Measurements from ENCODE around the gene HRH4.

The HRH4 gene

DNA sequence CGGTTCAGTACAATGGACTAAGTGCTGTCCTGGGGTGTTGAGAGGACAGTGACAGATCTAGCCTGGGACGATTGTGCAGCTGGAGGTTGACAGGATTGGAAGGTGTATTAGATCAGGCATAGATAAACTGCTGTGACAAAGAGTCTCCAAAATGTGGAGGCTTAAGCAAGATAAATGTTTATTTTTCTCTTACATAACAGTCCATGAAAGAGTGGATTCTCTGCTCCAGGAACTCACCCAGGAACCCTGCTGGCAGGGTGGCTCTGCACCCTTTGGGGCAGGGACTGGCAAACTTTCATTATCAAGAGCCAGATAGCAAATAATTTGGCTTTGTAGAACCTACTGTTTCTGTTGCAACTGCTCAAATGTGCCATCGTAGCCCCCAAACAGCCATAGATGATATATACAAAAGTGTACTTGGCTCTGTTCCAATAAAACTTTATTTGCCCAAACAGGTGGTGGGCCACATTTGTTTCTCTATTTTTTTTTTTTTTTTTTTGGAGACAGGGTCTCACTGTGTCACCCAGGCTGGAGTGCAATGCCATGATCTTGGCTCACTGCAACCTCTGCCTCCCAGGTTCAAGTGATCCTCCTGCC is 9.7 kb downstream of the HRH4 start:
- H3K4me3 ChIP-seq (ENCODE audit: low read length), result no peak overlapping the region
- H3K36me3 ChIP-seq (ENCODE audit: control insufficient read depth, low read depth, low read length), result no peaks in the 10 kb centered on the region
- no peaks in the 10 kb centered on the region for H3K4me1 ChIP-seq (ENCODE audit: control insufficient read depth, low read depth, low read length)
- no peak overlapping the region for H3K9ac ChIP-seq (ENCODE audit: low read length)
- H3K9me3 ChIP-seq (ENCODE audit: control insufficient read depth, low read depth, low read length), result no peaks in the 10 kb centered on the region
- H3K27me3 ChIP-seq (ENCODE audit: control insufficient read depth, insufficient read depth, low read length), result no peaks in the 10 kb centered on the region
- no peak overlapping the region for H3K27ac ChIP-seq (ENCODE audit: low read length)

DNA sequence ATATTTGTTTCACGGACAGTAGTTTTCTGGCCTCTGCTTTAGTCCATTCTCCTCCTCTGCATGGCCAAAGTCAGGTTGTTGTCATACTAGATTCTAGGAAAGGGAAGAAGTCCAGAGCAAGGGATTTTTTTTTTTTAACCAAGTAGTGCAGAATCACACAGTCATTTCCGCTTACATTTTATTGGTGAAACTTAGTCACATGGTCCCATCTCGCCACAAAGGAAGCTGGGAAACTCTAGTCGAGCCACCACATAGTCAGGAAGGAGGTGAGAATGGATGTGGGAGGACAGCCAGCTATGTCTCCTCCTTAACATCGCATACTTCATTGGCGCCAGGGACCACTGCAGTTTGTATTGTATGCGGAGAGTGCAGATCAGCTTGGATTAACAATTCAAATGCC is 10.4 kb downstream of the HRH4 start:
- Histone ChIP-seq H3K4me1 (ENCODE audit: control insufficient read depth, low read depth, low read length) (no peaks in the 10 kb centered on the region), H3K27ac (ENCODE audit: low read length) (no peak overlapping the region), H3K4me3 (ENCODE audit: low read length) (no peak overlapping the region), H3K36me3 (ENCODE audit: control insufficient read depth, low read depth, low read length) (no peaks in the 10 kb centered on the region), H3K27me3 (ENCODE audit: control insufficient read depth, insufficient read depth, low read length) (no peaks in the 10 kb centered on the region), H3K9me3 (ENCODE audit: control insufficient read depth, low read depth, low read length) (no peaks in the 10 kb centered on the region), H3K9ac (ENCODE audit: low read length) (no peak overlapping the region)

DNA sequence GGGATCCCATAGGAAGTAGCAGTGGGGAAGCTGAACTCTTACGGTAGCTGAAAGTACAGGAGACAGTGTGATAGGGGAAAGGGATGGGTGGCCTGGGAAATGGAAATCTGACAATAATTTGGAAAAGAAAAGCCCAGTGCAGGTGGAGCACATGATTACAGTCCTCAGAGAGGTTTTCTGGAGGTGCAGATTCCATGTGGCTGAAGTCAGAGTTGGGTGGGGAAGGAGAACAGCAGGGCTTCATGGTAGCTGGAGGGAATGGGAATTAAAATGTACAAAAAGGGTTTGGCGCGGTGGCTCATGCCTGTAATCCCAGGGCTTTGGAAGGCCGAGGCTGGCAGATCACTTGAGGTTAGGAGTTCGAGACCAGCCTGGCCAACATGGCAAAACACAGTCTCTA is 12.2 kb downstream of the HRH4 start:
- Histone ChIP-seq H3K4me1 (ENCODE audit: control insufficient read depth, low read depth, low read length) (no peaks in the 10 kb centered on the region), H3K9me3 (ENCODE audit: control insufficient read depth, low read depth, low read length) (no peaks in the 10 kb centered on the region), H3K36me3 (ENCODE audit: control insufficient read depth, low read depth, low read length) (no peaks in the 10 kb centered on the region), H3K9ac (ENCODE audit: low read length) (no peak overlapping the region), H3K27me3 (ENCODE audit: control insufficient read depth, insufficient read depth, low read length) (no peaks in the 10 kb centered on the region), H3K27ac (ENCODE audit: low read length) (no peak overlapping the region), H3K4me3 (ENCODE audit: low read length) (no peak overlapping the region)

DNA sequence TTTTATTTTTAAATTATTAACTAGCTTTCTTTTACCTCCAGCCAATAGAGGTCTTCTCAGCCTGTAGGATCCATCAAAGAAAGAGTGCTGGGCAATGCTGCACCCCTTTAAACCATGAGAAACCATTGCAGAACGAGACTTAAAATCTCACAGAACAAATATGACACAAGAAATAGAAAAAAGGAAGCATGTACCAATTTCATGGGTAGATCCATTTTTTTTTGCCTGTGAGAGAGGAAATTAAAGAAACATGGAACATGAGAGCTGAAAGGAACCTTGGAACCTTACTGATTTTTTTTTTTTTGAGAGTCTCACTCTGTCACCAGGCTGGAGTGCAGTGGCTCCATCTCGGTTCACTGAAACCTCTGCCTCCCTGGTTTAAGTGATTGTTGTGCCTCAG is 14.0 kb downstream of the HRH4 start:
- no peak overlapping the region for H3K4me3 ChIP-seq (ENCODE audit: low read length)
- H3K9me3 ChIP-seq (ENCODE audit: control insufficient read depth, low read depth, low read length), result no peaks in the 10 kb centered on the region
- H3K27ac ChIP-seq (ENCODE audit: low read length), result no peak overlapping the region
- no peaks in the 10 kb centered on the region for H3K4me1 ChIP-seq (ENCODE audit: control insufficient read depth, low read depth, low read length)
- H3K36me3 ChIP-seq (ENCODE audit: control insufficient read depth, low read depth, low read length), result no peaks in the 10 kb centered on the region
- no peak overlapping the region for H3K9ac ChIP-seq (ENCODE audit: low read length)
- H3K27me3 ChIP-seq (ENCODE audit: control insufficient read depth, insufficient read depth, low read length), result no peaks in the 10 kb centered on the region

DNA sequence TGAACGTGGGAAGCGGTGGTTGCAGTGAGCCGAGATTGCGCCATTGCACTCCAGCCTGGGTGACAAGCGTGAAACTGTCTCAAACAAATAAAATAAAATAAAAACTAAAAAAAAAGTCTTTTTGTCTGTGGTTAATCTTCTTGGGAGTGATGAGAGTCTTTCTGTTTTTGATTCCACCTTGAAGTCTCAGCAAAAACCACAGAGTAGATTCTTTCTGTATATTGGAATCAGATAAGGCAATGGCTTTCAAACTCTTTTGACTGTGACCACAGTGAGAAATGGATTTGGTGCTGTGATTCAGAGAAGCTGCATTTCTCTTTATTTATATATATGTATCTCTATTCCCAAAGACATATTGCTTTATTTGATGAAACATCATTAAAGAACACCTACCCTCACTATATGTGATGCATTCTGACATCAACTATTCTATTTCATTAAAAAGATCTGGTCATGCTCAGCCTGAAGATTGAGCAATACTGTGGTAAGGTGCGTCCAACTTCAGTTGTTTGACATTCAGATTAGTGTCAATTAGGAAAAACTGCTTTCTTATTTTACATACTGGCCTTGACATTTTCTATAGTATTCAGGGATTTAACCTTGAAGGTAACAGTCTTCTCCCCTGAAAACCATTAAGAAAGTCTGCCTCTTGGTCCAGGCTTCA is 15.6 kb downstream of the HRH4 start:
- Histone ChIP-seq H3K4me1 (ENCODE audit: control insufficient read depth, low read depth, low read length) (no peaks in the 10 kb centered on the region), H3K27ac (ENCODE audit: low read length) (no peak overlapping the region), H3K27me3 (ENCODE audit: control insufficient read depth, insufficient read depth, low read length) (no peaks in the 10 kb centered on the region), H3K4me3 (ENCODE audit: low read length) (no peak overlapping the region), H3K9me3 (ENCODE audit: control insufficient read depth, low read depth, low read length) (no peaks in the 10 kb centered on the region), H3K9ac (ENCODE audit: low read length) (no peak overlapping the region), H3K36me3 (ENCODE audit: control insufficient read depth, low read depth, low read length) (no peaks in the 10 kb centered on the region)

DNA sequence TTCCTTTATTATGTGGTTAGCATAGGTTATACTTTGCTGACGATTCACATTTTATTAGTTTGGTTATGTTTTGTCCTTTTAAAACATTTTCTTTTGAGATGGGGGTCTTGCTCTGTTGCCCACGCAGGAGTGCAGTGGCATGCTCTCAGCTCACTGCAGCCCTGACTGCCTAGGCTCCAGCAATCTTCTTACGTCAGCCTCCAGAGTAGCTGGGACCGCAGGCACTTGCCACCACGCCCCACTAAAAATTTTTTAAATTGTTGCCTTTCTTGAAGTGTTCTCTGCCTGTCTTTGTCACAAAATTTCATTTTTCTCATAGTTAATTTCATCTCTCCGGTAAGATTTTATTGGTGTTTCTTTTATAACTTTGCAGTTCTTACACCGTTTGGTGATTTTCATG is 18.9 kb downstream of the HRH4 start:
- no peak overlapping the region for H3K4me3 ChIP-seq (ENCODE audit: low read length)
- no peaks in the 10 kb centered on the region for H3K9me3 ChIP-seq (ENCODE audit: control insufficient read depth, low read depth, low read length)
- no peaks in the 10 kb centered on the region for H3K4me1 ChIP-seq (ENCODE audit: control insufficient read depth, low read depth, low read length)
- H3K9ac ChIP-seq (ENCODE audit: low read length), result no peak overlapping the region
- H3K27ac ChIP-seq (ENCODE audit: low read length), result no peak overlapping the region
- no peaks in the 10 kb centered on the region for H3K27me3 ChIP-seq (ENCODE audit: control insufficient read depth, insufficient read depth, low read length)
- H3K36me3 ChIP-seq (ENCODE audit: control insufficient read depth, low read depth, low read length), result no peaks in the 10 kb centered on the region

DNA sequence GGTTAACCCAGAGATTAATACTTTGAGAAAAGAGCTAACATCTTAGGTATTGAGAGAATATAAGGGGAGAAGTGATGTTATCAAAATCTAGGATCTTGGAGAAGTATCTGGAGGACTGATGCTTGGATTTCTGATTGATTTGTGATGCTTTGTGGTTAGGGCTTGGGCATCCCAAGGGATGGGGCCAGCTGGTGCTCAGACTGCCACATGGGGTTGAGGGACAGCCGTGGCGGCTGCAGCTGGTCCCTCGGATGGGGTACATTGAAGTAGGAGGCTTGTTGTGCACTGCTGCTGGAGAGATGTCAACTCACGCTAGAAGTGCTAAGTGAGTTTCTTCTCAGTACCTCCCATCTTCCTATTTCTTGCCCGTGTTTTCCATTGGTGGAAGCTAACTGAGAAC is 22.4 kb downstream of the HRH4 start:
- Histone ChIP-seq H3K9ac (ENCODE audit: low read length) (no peak overlapping the region), H3K4me3 (ENCODE audit: low read length) (no peak overlapping the region), H3K9me3 (ENCODE audit: control insufficient read depth, low read depth, low read length) (no peaks in the 10 kb centered on the region), H3K27me3 (ENCODE audit: control insufficient read depth, insufficient read depth, low read length) (no peaks in the 10 kb centered on the region), H3K4me1 (ENCODE audit: control insufficient read depth, low read depth, low read length) (no peaks in the 10 kb centered on the region), H3K27ac (ENCODE audit: low read length) (no peak overlapping the region), H3K36me3 (ENCODE audit: control insufficient read depth, low read depth, low read length) (no peaks in the 10 kb centered on the region)

DNA sequence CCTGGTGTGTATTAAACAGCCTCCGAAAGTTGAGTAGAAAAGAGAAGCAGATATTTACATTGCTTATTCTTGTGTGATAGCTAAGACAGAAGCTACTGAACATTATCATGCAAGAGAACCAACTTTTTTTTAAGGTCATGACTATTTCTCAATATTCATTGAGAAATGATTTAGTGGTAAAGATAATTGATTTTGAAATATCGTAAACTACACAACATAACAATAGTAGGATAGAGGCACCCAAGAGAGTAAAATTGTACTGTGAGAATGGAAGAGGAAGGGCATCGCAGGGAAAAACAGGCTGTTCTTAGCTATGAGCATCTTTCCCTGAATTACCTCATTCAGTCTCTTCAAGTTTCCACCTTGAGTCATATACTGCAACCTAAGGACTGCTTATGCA is 25.2 kb downstream of the HRH4 start:
- Histone ChIP-seq H3K4me1 (ENCODE audit: control insufficient read depth, low read depth, low read length) (no peaks in the 10 kb centered on the region), H3K4me3 (ENCODE audit: low read length) (no peak overlapping the region), H3K27me3 (ENCODE audit: control insufficient read depth, insufficient read depth, low read length) (no peaks in the 10 kb centered on the region), H3K9ac (ENCODE audit: low read length) (no peak overlapping the region), H3K9me3 (ENCODE audit: control insufficient read depth, low read depth, low read length) (no peaks in the 10 kb centered on the region), H3K36me3 (ENCODE audit: control insufficient read depth, low read depth, low read length) (no peaks in the 10 kb centered on the region), H3K27ac (ENCODE audit: low read length) (no peak overlapping the region)

DNA sequence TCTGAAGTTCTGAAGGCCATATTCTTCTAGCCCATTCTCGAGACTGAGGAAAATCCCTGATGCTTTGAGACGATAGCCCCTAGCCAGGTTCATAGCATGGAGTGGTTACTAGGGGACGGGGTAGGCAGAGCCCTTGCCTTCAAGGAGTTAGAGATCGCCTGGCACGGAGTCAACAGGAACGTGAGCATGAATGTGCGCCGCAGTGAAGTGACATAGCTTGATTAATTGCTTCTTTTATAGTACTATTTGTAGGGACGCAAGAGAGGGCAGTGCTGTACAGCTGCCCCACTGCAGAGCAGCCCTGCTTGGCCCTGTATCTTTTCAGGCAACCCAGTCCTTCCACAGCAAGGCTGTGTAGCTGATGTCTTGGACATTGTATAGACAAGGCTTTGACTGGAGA is 26.2 kb downstream of the HRH4 start:
- Histone ChIP-seq H3K27ac (ENCODE audit: low read length) (no peak overlapping the region), H3K4me1 (ENCODE audit: control insufficient read depth, low read depth, low read length) (no peaks in the 10 kb centered on the region), H3K9ac (ENCODE audit: low read length) (no peak overlapping the region), H3K4me3 (ENCODE audit: low read length) (no peak overlapping the region), H3K9me3 (ENCODE audit: control insufficient read depth, low read depth, low read length) (no peaks in the 10 kb centered on the region), H3K36me3 (ENCODE audit: control insufficient read depth, low read depth, low read length) (no peaks in the 10 kb centered on the region), H3K27me3 (ENCODE audit: control insufficient read depth, insufficient read depth, low read length) (no peaks in the 10 kb centered on the region)

DNA sequence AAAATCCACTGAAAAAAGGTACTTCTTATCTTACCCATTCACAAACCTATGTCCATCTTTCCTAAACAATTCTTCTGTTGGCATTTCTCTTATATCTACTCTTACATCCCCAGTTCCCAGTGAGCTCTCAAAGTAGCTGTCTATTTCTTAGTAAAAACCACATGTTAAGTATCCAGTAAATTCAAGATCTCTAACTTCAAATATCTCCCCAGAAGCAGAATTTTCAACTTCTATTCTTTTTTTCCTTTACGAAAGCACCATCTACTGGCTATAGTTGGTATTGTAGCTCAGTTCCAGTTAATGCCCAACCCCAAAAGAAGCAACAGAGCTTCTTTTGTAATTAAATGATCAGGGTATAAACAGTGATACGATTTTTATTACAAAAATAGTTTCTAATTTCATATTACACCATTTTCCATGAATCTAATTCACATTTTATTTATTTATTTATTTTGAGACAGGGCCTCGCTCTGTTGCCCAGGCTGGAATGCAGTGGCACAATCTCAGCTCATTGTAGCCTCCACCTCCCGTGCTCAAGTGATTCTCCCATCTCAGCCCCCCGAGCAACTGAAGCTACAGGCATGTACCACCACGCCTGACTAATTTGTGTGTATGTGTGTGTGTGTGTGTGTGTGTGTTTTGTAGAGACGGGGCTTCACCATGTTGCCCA is 28.5 kb downstream of the HRH4 start:
- H3K27me3 ChIP-seq (ENCODE audit: control insufficient read depth, insufficient read depth, low read length), result no peaks in the 10 kb centered on the region
- H3K27ac ChIP-seq (ENCODE audit: low read length), result no peak overlapping the region
- no peaks in the 10 kb centered on the region for H3K4me1 ChIP-seq (ENCODE audit: control insufficient read depth, low read depth, low read length)
- no peak overlapping the region for H3K4me3 ChIP-seq (ENCODE audit: low read length)
- H3K9ac ChIP-seq (ENCODE audit: low read length), result no peak overlapping the region
- no peaks in the 10 kb centered on the region for H3K36me3 ChIP-seq (ENCODE audit: control insufficient read depth, low read depth, low read length)
- no peaks in the 10 kb centered on the region for H3K9me3 ChIP-seq (ENCODE audit: control insufficient read depth, low read depth, low read length)

DNA sequence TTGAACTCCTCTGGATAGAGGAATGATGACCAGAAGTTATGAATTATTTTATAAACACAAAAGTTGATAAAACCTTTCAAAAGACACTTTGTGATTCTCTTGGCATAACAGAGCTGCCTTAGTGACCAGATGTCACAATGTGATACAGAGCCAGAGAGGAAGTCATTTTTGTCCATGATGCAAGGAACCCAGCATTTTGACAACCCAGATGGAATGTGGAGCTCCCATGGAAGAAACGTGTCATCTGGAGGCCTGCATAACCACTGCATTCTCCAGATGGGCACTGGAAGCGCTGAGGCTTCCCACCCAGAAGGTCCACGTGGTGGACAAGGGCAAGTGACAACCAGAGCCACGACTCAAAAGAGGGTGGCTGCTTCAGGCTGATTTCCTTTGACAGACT is 30.1 kb downstream of the HRH4 start:
- Histone ChIP-seq H3K4me1 (ENCODE audit: control insufficient read depth, low read depth, low read length) (no peaks in the 10 kb centered on the region), H3K9me3 (ENCODE audit: control insufficient read depth, low read depth, low read length) (no peaks in the 10 kb centered on the region), H3K36me3 (ENCODE audit: control insufficient read depth, low read depth, low read length) (no peaks in the 10 kb centered on the region), H3K27ac (ENCODE audit: low read length) (no peak overlapping the region), H3K9ac (ENCODE audit: low read length) (no peak overlapping the region), H3K27me3 (ENCODE audit: control insufficient read depth, insufficient read depth, low read length) (no peaks in the 10 kb centered on the region), H3K4me3 (ENCODE audit: low read length) (no peak overlapping the region)

All from iPS-18a (cell line).